Epithelial cell of prostate (primary cell): ENCODE measurements around the gene ZFYVE28.
"Not testable (repeated sequence)": the region's sequence is repeated elsewhere in the genome, so short reads cannot be mapped to it uniquely, and the experiment has no call there.

Source experiments
- DNase-seq: peaks from one replicate; pipeline ENCODE4 v3.0.0-alpha.2; 2011; ENCODE audit warnings: low read depth, low spot score
- H3K27ac ChIP-seq: fragments of 450-650 bp; 2 replicates; pipeline ENCODE4 v1.5.1; 2017; ENCODE audit warnings: mild to moderate bottlenecking

Gene ZFYVE28

GRCh38 chr4:2417765-2418649, at the start of gene ZFYVE28:
ZFYVE28 (minus strand) TSS chr4:2418645; CDS start chr4:2418323, 322 bp downstream.
- no peak for DNase-seq
- H3K27ac ChIP-seq, result no peak within 1 kb of the TSS

- DNase-seq, H3K27ac ChIP-seq: not testable (repeated sequence)
These were observed 47.1 kb upstream of the ZFYVE28 start for GRCh38 chr4:2465544-2465943.

GRCh38 chr4:2465032-2465431, 46.6 kb upstream of the ZFYVE28 start:
- no peak for DNase-seq
- no peak overlapping the region for H3K27ac ChIP-seq

- no peak overlapping the region for H3K27ac ChIP-seq
- no peak for DNase-seq
These were observed 44.7 kb upstream of the ZFYVE28 start for GRCh38 chr4:2462992-2463762.

- DNase-seq, result no peak
- H3K27ac ChIP-seq, result no peak overlapping the region
These were observed 44.0 kb upstream of the ZFYVE28 start for GRCh38 chr4:2462218-2462991.

- no peak overlapping the region for H3K27ac ChIP-seq
- DNase-seq, result no peak
These were observed 43.0 kb upstream of the ZFYVE28 start for GRCh38 chr4:2461246-2461960.

GRCh38 chr4:2459589-2460349, 41.3 kb upstream of the ZFYVE28 start:
- H3K27ac ChIP-seq, result no peak overlapping the region

GRCh38 chr4:2458546-2459491, 40.4 kb upstream of the ZFYVE28 start:
- H3K27ac ChIP-seq, result no peak overlapping the region
- no peak for DNase-seq

More at GRCh38 chr4:2459589-2460349, 41.3 kb upstream of the ZFYVE28 start:
- no peak for DNase-seq

- DNase-seq, result no peak
- no peak overlapping the region for H3K27ac ChIP-seq
These were observed 39.2 kb upstream of the ZFYVE28 start for GRCh38 chr4:2457481-2458295.

GRCh38 chr4:2451821-2452785, 33.7 kb upstream of the ZFYVE28 start:
- H3K27ac ChIP-seq, result no peak overlapping the region

GRCh38 chr4:2451036-2451520, 32.6 kb upstream of the ZFYVE28 start:
- no peak overlapping the region for H3K27ac ChIP-seq
- no peak for DNase-seq

More at GRCh38 chr4:2451821-2452785, 33.7 kb upstream of the ZFYVE28 start:
- DNase-seq, result no peak

- no peak overlapping the region for H3K27ac ChIP-seq
- no peak for DNase-seq
These were observed 32.1 kb upstream of the ZFYVE28 start for GRCh38 chr4:2450394-2451035.

- DNase-seq, result no peak
- H3K27ac ChIP-seq, result no peak overlapping the region
These were observed 31.3 kb upstream of the ZFYVE28 start for GRCh38 chr4:2449511-2450392.

GRCh38 chr4:2449051-2449450, 30.6 kb upstream of the ZFYVE28 start:
- no peak overlapping the region for H3K27ac ChIP-seq
- no peak for DNase-seq
